A673 (cell line): ENCODE results near the gene SCGB1A1.

Source experiments
- EZH2 ChIP-seq: fragments of 200-600 bp; sonication (generic); IDR thresholded peaks from 2 replicates; pipeline ENCODE4 v1.6.1; 2017; ENCODE audit warnings: borderline replicate concordance, low read depth, mild to moderate bottlenecking, mixed read lengths, antibody characterized with exemption, low read length; ENCODE audit not compliant: poor library complexity, severe bottlenecking
- TF ChIP-seq, protein P1 (sequence below): fragments of 300-800, 200-600 bp; sonication (generic); conservative IDR thresholded peaks from 2 replicates; pipeline ENCODE4 v1.5.1; 2017; ENCODE audit warnings: low read depth, mild to moderate bottlenecking, antibody characterized with exemption, low read length, moderate library complexity, mixed read lengths

DNA sequence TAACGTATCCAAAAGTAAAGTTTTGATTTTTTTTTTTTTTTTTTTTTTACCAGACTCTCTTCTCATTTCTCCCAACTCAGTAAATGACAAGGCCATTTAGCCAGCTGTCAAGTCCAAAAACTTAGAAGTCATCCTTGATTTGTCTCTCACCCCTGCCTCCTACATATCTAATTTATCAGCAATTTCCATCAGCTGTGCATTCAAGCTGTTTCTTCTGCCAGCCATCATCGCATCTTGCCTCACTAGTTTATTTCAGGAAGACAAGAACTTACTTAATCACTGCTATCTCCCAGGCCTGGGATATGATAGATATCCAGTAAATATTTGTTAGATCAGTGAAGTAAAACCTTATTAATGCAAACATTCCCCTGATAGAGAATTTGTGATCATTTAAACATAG is 47.6 kb downstream of the SCGB1A1 start:
- TF ChIP-seq, protein P1, sequence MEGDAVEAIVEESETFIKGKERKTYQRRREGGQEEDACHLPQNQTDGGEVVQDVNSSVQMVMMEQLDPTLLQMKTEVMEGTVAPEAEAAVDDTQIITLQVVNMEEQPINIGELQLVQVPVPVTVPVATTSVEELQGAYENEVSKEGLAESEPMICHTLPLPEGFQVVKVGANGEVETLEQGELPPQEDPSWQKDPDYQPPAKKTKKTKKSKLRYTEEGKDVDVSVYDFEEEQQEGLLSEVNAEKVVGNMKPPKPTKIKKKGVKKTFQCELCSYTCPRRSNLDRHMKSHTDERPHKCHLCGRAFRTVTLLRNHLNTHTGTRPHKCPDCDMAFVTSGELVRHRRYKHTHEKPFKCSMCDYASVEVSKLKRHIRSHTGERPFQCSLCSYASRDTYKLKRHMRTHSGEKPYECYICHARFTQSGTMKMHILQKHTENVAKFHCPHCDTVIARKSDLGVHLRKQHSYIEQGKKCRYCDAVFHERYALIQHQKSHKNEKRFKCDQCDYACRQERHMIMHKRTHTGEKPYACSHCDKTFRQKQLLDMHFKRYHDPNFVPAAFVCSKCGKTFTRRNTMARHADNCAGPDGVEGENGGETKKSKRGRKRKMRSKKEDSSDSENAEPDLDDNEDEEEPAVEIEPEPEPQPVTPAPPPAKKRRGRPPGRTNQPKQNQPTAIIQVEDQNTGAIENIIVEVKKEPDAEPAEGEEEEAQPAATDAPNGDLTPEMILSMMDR: no peak
- no peak for TF ChIP-seq EZH2
